Measurements from ENCODE around the gene ARL3.

DNA sequence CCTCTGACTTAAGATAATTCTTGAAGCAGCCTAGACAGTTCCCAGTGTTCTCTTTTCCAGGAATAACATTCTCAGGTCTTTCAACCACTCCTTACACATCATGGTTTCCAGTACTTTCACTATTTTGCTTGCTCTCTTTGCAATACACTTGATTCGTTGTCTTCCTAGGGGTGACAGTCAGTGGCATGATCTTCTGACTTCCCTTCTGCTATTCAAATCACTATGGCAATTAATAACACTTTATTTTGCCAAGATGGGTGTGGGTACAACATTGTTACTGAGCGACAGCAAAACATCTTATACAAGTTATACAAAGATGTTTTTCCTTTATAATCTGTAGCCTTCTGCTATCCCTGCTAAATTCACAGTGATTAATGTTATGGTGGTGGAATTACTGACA, 15.3 kb downstream of the ARL3 start:
- TF ChIP-seq, protein P1, sequence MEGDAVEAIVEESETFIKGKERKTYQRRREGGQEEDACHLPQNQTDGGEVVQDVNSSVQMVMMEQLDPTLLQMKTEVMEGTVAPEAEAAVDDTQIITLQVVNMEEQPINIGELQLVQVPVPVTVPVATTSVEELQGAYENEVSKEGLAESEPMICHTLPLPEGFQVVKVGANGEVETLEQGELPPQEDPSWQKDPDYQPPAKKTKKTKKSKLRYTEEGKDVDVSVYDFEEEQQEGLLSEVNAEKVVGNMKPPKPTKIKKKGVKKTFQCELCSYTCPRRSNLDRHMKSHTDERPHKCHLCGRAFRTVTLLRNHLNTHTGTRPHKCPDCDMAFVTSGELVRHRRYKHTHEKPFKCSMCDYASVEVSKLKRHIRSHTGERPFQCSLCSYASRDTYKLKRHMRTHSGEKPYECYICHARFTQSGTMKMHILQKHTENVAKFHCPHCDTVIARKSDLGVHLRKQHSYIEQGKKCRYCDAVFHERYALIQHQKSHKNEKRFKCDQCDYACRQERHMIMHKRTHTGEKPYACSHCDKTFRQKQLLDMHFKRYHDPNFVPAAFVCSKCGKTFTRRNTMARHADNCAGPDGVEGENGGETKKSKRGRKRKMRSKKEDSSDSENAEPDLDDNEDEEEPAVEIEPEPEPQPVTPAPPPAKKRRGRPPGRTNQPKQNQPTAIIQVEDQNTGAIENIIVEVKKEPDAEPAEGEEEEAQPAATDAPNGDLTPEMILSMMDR (IDR thresholded peaks at IDR 0.05; ENCODE audit: insufficient read depth, low read depth, low read length): no peak
- TF ChIP-seq EZH2 (IDR thresholded peaks at IDR 0.05; ENCODE audit: insufficient read depth, low read length): no peak

Data from astrocyte (in vitro differentiated cells and primary cell).